SK-N-MC (cell line): ENCODE measurements around the gene UQCRHL.
"Not testable (repeated sequence)": the region's sequence is repeated elsewhere in the genome, so short reads cannot be mapped to it uniquely, and the experiment has no call there.

Experiments
- DNase-seq: peaks from one replicate; pipeline ENCODE4 v3.0.0-alpha.2; 2011; ENCODE audit warnings: low read depth, low spot score
- H3K27ac ChIP-seq: fragments of 200-600 bp; sonication (generic); 2 replicates; pipeline ENCODE4 v1.5.1; 2016; ENCODE audit warnings: mixed run types
- H3K36me3 ChIP-seq: fragments of 200-600 bp; sonication (generic); 2 replicates; pipeline ENCODE4 v1.6.1; 2017; ENCODE audit warnings: antibody characterized with exemption, low read length, mixed read lengths; ENCODE audit not compliant: insufficient read depth
- H3K4me3 ChIP-seq: fragments of 200-600 bp; sonication (generic); 2 replicates; pipeline ENCODE4 v1.5.1; 2016
- H3K9ac ChIP-seq: fragments of 200-600 bp; sonication (generic); 2 replicates; pipeline ENCODE4 v1.8.0; 2017; ENCODE audit warnings: mixed run types, mixed read lengths; ENCODE audit not compliant: insufficient read length
- H3K9me3 ChIP-seq: fragments of 200-600 bp; sonication (generic); 2 replicates; pipeline ENCODE4 v1.6.1; 2017; ENCODE audit warnings: low read depth, mild to moderate bottlenecking, antibody characterized with exemption, low read length, moderate library complexity, mixed read lengths
- EZH2 ChIP-seq: fragments of 200-600 bp; sonication (generic); IDR thresholded peaks from one replicate; pipeline ENCODE4 v1.6.1; 2017; ENCODE audit warnings: antibody characterized with exemption
- FOXP2 ChIP-seq: optimal IDR thresholded peaks from 2 replicates; pipeline ENCODE3; 2011; ENCODE audit warnings: mild to moderate bottlenecking, moderate library complexity; ENCODE audit not compliant: insufficient read depth; ENCODE audit errors: extremely low read length, control extremely low read depth
- POLR2AphosphoS5 ChIP-seq: IDR thresholded peaks from 2 replicates; pipeline ENCODE4 v1.6.1; 2012; ENCODE audit warnings: mild to moderate bottlenecking, low read depth, low read length, borderline replicate concordance

Gene UQCRHL

DNA sequence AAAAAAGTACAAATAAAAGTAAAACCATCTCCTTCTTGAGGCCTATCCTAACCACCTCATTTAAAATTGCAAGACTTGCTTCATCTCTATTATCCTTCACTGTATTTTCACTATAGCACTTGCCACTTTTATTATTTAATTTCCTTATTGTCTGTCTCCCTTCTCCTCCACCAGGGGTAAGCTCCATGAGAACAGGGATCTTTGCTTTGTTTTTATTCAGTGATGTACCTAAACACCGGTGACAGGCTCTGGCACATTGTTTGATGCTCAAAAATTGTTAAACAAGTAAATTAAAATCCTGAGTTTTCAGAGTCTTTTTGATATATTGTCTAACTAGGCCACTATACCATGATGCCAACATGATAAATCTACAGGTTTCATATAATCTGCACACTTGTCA, 22.8 kb upstream of the UQCRHL start:
- TF ChIP-seq FOXP2, result no peak
- TF ChIP-seq POLR2AphosphoS5, result peak; percentile 20; the same call in 1 of the 2 replicates
- Histone ChIP-seq H3K4me3 (no peak overlapping the region), H3K36me3 (no peaks in the 10 kb centered on the region)

GRCh38 chr1:15828931-15829330, 21.5 kb upstream of the UQCRHL start:
- H3K27ac ChIP-seq, H3K4me3 ChIP-seq, H3K36me3 ChIP-seq, H3K9ac ChIP-seq, H3K9me3 ChIP-seq, DNase-seq: not testable (repeated sequence)

More for the DNA sequence above, 22.8 kb upstream of the UQCRHL start:
- H3K9ac ChIP-seq, result no peak overlapping the region
- H3K27ac ChIP-seq, result no peak overlapping the region
- no peaks in the 10 kb centered on the region for H3K9me3 ChIP-seq
- no peak for DNase-seq

DNA sequence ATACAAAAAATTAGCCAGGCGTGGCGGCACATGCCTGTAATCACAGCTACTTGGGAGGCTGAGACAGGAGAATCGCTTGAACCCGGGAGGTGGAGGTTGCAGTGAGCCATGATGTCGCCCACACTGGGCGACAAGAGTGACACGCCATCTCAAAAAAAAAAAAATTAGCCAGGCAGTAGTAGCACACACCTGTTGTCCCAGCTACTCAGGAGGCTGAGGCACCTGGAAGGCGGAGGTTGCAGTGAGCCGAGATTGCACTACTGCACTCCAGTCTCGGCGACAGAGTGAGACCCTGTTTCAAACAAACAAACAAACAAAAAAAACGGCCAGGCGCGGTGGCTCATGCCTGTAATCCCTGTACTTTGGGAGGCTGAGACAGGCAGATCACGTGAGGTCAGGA, 20.1 kb upstream of the UQCRHL start:
- not testable (repeated sequence) for H3K36me3 ChIP-seq, H3K9ac ChIP-seq, DNase-seq, H3K4me3 ChIP-seq, H3K9me3 ChIP-seq, H3K27ac ChIP-seq

DNA sequence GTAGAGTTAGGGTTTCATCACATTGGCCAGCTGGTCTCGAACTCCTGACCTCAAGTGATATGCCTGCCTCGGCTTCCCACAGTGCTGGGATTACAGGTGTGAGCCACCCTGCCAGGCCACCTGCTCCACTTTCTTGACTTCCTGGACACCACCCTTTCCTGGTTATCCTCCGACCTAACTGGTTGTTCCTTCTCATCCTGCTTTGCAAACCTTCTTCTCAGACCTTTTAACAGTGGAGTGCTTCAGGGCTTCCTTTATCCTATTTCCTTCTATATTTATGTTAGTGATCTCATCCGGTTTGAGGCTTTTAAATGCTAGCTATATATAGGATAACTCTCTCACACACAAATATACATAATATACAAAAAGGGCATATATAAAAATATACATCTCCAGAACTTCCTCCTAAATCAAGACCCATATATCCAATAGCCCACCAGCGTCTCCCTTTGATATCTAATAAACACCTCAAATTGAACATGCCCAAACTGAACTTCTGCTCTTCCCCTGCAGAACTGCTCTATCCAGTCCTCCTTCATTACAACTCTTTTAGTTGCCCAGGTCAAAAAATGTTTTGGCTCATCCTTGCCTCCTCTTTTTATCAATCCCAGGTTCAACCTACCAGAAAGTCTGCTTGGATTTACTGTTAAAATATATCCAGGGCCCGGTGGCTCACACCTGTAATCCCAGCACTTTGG, 19.5 kb upstream of the UQCRHL start:
- Histone ChIP-seq H3K27ac (no peak overlapping the region), H3K4me3 (no peak overlapping the region), H3K36me3 (no peaks in the 10 kb centered on the region), H3K9ac (no peak overlapping the region), H3K9me3 (no peaks in the 10 kb centered on the region)
- no peak for TF ChIP-seq FOXP2
- TF ChIP-seq EZH2, result no peak
- DNase-seq, result no peak

- Histone ChIP-seq H3K9ac (no peak overlapping the region), H3K9me3 (no peaks in the 10 kb centered on the region), H3K27ac (no peak overlapping the region), H3K36me3 (no peaks in the 10 kb centered on the region), H3K4me3 (no peak overlapping the region)
- TF ChIP-seq EZH2, result no peak
- TF ChIP-seq POLR2AphosphoS5, result no peak
- TF ChIP-seq FOXP2, result no peak
- DNase-seq, result no peak
Measured at GRCh38 chr1:15825800-15826199, 18.4 kb upstream of the UQCRHL start.

DNA sequence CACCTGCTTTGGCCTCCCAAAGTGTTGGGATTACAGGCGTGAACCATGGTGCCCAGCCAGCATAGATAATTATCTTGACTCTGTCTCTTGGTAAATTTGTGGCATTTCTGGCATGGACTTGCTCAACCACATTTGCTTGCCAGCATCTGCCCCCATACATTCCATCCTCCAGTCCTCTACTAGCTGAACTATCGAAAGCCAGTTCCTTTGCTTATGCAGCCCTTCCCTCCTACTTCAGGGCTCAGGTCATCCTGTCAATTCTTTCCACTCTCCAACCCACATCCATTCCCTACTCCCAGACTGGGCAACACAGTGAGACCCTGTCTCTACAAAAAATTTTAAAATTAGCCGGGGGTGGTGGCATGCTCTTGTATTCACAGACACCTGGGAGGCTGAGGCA, 13.0 kb upstream of the UQCRHL start:
- no peak for DNase-seq
- no peak overlapping the region for H3K4me3 ChIP-seq
- H3K27ac ChIP-seq, result no peak overlapping the region
- H3K9ac ChIP-seq, result no peak overlapping the region
- H3K9me3 ChIP-seq, result no peaks in the 10 kb centered on the region
- TF ChIP-seq POLR2AphosphoS5 (no peak), EZH2 (no peak), FOXP2 (no peak)
- no peaks in the 10 kb centered on the region for H3K36me3 ChIP-seq

DNA sequence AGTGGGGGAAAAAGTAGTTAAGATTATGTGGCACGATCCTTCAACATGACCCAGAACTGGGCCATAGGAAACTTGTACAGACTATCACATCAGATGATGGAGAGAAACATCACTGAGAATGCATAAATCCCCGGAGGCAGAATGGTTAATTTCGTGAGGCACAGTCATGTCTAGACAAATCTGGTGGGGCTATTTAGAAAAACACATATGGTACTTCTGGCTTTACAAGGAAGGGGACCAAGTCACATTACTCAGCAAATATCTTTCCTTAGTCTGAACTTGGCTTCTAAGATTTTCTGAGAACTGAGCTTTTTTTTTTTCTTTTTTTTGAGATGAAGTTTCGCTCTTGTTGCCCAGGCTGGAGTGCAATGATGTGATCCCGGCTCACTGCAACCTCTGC, 9.2 kb upstream of the UQCRHL start:
- Histone ChIP-seq H3K27ac (no peak overlapping the region), H3K36me3 (no peaks in the 10 kb centered on the region), H3K9me3 (no peaks in the 10 kb centered on the region), H3K9ac (no peak overlapping the region), H3K4me3 (no peak overlapping the region)
- TF ChIP-seq EZH2, result no peak
- TF ChIP-seq FOXP2, result no peak
- no peak for TF ChIP-seq POLR2AphosphoS5
- DNase-seq, result no peak

DNA sequence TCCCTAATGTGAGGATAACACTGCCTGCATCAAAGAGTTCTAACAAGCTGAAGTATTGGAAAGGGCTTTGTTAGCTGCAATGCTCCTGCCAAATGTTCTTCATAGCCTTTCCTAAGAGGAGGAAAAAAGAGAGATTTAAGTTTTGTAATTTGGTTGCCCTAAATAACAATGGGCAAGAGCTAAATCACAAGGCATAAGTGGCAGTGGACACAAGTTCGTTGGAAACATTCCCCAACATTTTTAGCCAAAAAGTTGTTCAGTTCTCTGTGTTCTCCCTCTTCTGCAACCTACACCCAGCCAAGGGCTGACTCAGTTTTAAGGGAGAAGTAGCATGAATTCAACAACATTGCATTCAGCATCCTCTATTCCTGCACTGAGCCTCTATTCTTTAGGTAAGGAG, 2.6 kb upstream of the UQCRHL start:
- DNase-seq, result no peak

DNA sequence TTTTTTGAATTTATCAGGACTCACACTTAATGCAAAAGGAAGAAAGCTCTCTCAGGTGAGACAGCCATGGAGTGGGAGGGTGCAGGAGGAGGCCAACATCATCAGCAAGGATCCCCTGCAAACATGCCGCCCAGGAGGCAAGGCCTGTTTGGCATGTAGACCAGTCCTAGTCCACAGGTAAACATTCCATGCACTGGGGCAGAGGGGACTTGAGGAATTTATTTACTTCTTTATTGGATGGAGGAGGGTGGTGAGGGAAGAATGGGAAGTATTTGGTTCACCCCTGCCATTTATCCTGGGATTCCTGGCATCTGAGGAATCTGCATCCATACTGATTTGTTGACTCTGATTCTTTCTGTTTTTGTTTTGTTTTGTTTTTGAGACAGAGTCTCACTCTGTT, 1.5 kb upstream of the UQCRHL start:
- H3K9me3 ChIP-seq, result no peaks in the 10 kb centered on the region
- TF ChIP-seq EZH2 (no peak), POLR2AphosphoS5 (no peak)
- no peaks in the 10 kb centered on the region for H3K36me3 ChIP-seq

More for the DNA sequence above, 2.6 kb upstream of the UQCRHL start:
- Histone ChIP-seq H3K36me3 (no peaks in the 10 kb centered on the region), H3K9ac (no peak overlapping the region), H3K9me3 (no peaks in the 10 kb centered on the region), H3K27ac (no peak overlapping the region), H3K4me3 (no peak overlapping the region)
- TF ChIP-seq EZH2 (no peak), FOXP2 (no peak), POLR2AphosphoS5 (no peak)

More for the DNA sequence above, 1.5 kb upstream of the UQCRHL start:
- no peak overlapping the region for H3K4me3 ChIP-seq
- H3K9ac ChIP-seq, result no peak overlapping the region
- no peak for DNase-seq
- no peak overlapping the region for H3K27ac ChIP-seq
